Measurements from ENCODE around the gene DNAJC30.

- TF ChIP-seq TARDBP (IDR thresholded peaks at IDR 0.05) (no peak), CTBP1 (IDR thresholded peaks at IDR 0.05; ENCODE audit: borderline replicate concordance) (no peak), L3MBTL2 (conservative IDR thresholded peaks at IDR 0.05) (no peak), SP1 (IDR thresholded peaks at IDR 0.05) (no peak), FOXM1 (IDR thresholded peaks at IDR 0.05; ENCODE audit: borderline replicate concordance) (no peak), FOXK2 (IDR thresholded peaks at IDR 0.05) (no peak)
These were observed 23.9 kb upstream of the DNAJC30 start for GRCh38 chr7:73707045-73707631.

All from HEK293T (cell line).